ENCODE measurements around the gene TAF4.
"Not testable (repeated sequence)": the region's sequence is repeated elsewhere in the genome, so short reads cannot be mapped to it uniquely, and the experiment has no call there.

TAF4 gene

GRCh38 chr20:62007127-62007647 lies 58.5 kb downstream of the TAF4 start:
- no peak for DNase-seq (ENCODE audit: extremely low read depth in 1 of 2, low read depth in 1 of 2)

GRCh38 chr20:62006482-62006881 lies 59.2 kb downstream of the TAF4 start:
- no peak for DNase-seq (ENCODE audit: extremely low read depth in 1 of 2, low read depth in 1 of 2)

GRCh38 chr20:62004614-62005013 lies 61.1 kb downstream of the TAF4 start:
- no peak for DNase-seq (ENCODE audit: extremely low read depth in 1 of 2, low read depth in 1 of 2)

GRCh38 chr20:62003567-62004405 lies 61.9 kb downstream of the TAF4 start:
- no peak for DNase-seq (ENCODE audit: extremely low read depth in 1 of 2, low read depth in 1 of 2)

GRCh38 chr20:62002882-62003480 lies 62.7 kb downstream of the TAF4 start:
- DNase-seq (ENCODE audit: extremely low read depth in 1 of 2, low read depth in 1 of 2), result no peak

GRCh38 chr20:62001178-62001715 lies 64.4 kb downstream of the TAF4 start:
- DNase-seq (ENCODE audit: extremely low read depth in 1 of 2, low read depth in 1 of 2), result no peak

- no peak for DNase-seq (ENCODE audit: extremely low read depth in 1 of 2, low read depth in 1 of 2)
Measured at GRCh38 chr20:61998343-61999121, 67.1 kb downstream of the TAF4 start.

GRCh38 chr20:61997891-61998290 lies 67.8 kb downstream of the TAF4 start:
- no peak for DNase-seq (ENCODE audit: extremely low read depth in 1 of 2, low read depth in 1 of 2)

GRCh38 chr20:61997372-61997771 lies 68.3 kb downstream of the TAF4 start:
- no peak for DNase-seq (ENCODE audit: extremely low read depth in 1 of 2, low read depth in 1 of 2)

- no peak for DNase-seq (ENCODE audit: extremely low read depth in 1 of 2, low read depth in 1 of 2)
Measured at GRCh38 chr20:61994546-61994945, 71.1 kb downstream of the TAF4 start.

GRCh38 chr20:61993058-61993457 lies 72.6 kb downstream of the TAF4 start:
- no peak for DNase-seq (ENCODE audit: extremely low read depth in 1 of 2, low read depth in 1 of 2)

- DNase-seq (ENCODE audit: extremely low read depth in 1 of 2, low read depth in 1 of 2), result no peak
Measured at GRCh38 chr20:61991476-61991875, 74.2 kb downstream of the TAF4 start.

- no peak for DNase-seq (ENCODE audit: extremely low read depth in 1 of 2, low read depth in 1 of 2)
Measured at GRCh38 chr20:61990484-61990883, 75.2 kb downstream of the TAF4 start.

GRCh38 chr20:61989741-61990140 lies 75.9 kb downstream of the TAF4 start:
- no peak for DNase-seq (ENCODE audit: extremely low read depth in 1 of 2, low read depth in 1 of 2)

- DNase-seq (ENCODE audit: extremely low read depth in 1 of 2, low read depth in 1 of 2), result no peak
Measured at GRCh38 chr20:61988665-61989064, 77.0 kb downstream of the TAF4 start.

GRCh38 chr20:61986762-61987321 lies 78.8 kb downstream of the TAF4 start:
- DNase-seq (ENCODE audit: extremely low read depth in 1 of 2, low read depth in 1 of 2), result no peak

- no peak for DNase-seq (ENCODE audit: extremely low read depth in 1 of 2, low read depth in 1 of 2)
Measured at GRCh38 chr20:61985096-61985495, 80.6 kb downstream of the TAF4 start.

GRCh38 chr20:61984431-61984830 lies 81.2 kb downstream of the TAF4 start:
- not testable (repeated sequence) for DNase-seq (ENCODE audit: extremely low read depth in 1 of 2, low read depth in 1 of 2)

GRCh38 chr20:61983965-61984364 lies 81.7 kb downstream of the TAF4 start:
- no peak for DNase-seq (ENCODE audit: extremely low read depth in 1 of 2, low read depth in 1 of 2)

- DNase-seq (ENCODE audit: extremely low read depth in 1 of 2, low read depth in 1 of 2), result no peak
Measured at GRCh38 chr20:61982951-61983315, 82.7 kb downstream of the TAF4 start.

Data from activated CD8-positive, alpha-beta memory T cell treated with anti-CD3 and anti-CD28 coated beads for 1 hour (primary cell).